Calu3 (cell line): ENCODE results near the gene CYP19A1. TPM values are rescaled to one million over a fixed set of nuclear protein-coding genes. Genes with fewer than 3 reads are reported as not detected.

ENCODE experiments used
- BruUV-seq: library from RNA; stranded (reverse); fragments of 400-500 nt; replicated peaks from 2 replicates; lab custom pipeline; 2021; lab: Mats Ljungman, UMichigan
- CTCF ChIA-PET: fragments of 300-600 bp; sonication (Branson Sonifier 250); formaldehyde crosslinking; loops from one replicate; lab custom pipeline; 2022; ENCODE audit warnings: antibody characterized with exemption; lab: Charles Lee
- DNase-seq: peaks from one replicate; pipeline ENCODE4 v3.0.0; 2022
- H3K27ac Mint-ChIP-seq: one replicate; pipeline ENCODE4 v1.8.0; 2022; ENCODE audit warnings: mixed read lengths; ENCODE audit not compliant: unreplicated experiment
- H3K27me3 Mint-ChIP-seq: one replicate; pipeline ENCODE4 v1.8.0; 2022; ENCODE audit warnings: mixed read lengths; ENCODE audit not compliant: unreplicated experiment
- H3K36me3 Mint-ChIP-seq: one replicate; pipeline ENCODE4 v1.8.0; 2022; ENCODE audit warnings: mild to moderate bottlenecking, moderate library complexity, mixed read lengths; ENCODE audit not compliant: insufficient read depth, unreplicated experiment
- H3K4me1 Mint-ChIP-seq: one replicate; pipeline ENCODE4 v1.8.0; 2022; ENCODE audit warnings: mild to moderate bottlenecking, low read depth, mixed read lengths; ENCODE audit not compliant: unreplicated experiment
- H3K4me3 Mint-ChIP-seq: one replicate; pipeline ENCODE4 v1.8.0; 2022; ENCODE audit warnings: mild to moderate bottlenecking, low read depth, moderate library complexity, mixed read lengths; ENCODE audit not compliant: unreplicated experiment
- H3K9me3 Mint-ChIP-seq: one replicate; pipeline ENCODE4 v1.8.0; 2022; ENCODE audit warnings: low read depth, mixed read lengths; ENCODE audit not compliant: unreplicated experiment
- CTCF ChIP-seq: fragments of 200-600 bp; IDR thresholded peaks from one replicate; pipeline ENCODE4 v1.8.0; 2022; ENCODE audit warnings: antibody characterized with exemption; ENCODE audit not compliant: unreplicated experiment
- intact Hi-C: fragments of 100-400 bp; cut with micrococcal nuclease; formaldehyde crosslinking; loops from one replicate; pipeline ENCODE4 v1.10.0; 2022; ENCODE audit not compliant: unreplicated experiment
- total RNA-seq: library from RNA; stranded (reverse); gene quantifications from 2 replicates; pipeline ENCODE4 v1.2.3, GENCODE V29; 2022

CYP19A1 gene
- total RNA-seq, 1 experiment from 2014 or later = not detected

GRCh38 chr15:51299187-51300015, 39.0 kb downstream of the CYP19A1 start:
- no peak for DNase-seq
- no peaks in the 10 kb centered on the region for H3K4me1 Mint-ChIP-seq
- TF ChIP-seq CTCF = no peak
- H3K4me3 Mint-ChIP-seq = no peak overlapping the region
- CTCF ChIA-PET = no interaction called here
- H3K27ac Mint-ChIP-seq = no peak overlapping the region
- intact Hi-C loops = no loop called here
- no peaks in the 10 kb centered on the region for H3K9me3 Mint-ChIP-seq
- H3K27me3 Mint-ChIP-seq = peaks cover 83% of the 10 kb centered on the region
- BruUV-seq = no TSS peak
- H3K36me3 Mint-ChIP-seq = no peaks in the 10 kb centered on the region

- intact Hi-C loops = no loop called here
- BruUV-seq = no TSS peak
- CTCF ChIA-PET = interaction anchor here (1.1 to 1.3 kb wide), 2 partner anchors 51 to 135 kb away, joined by 3 to 4 read pairs; no protein-coding TSS in a partner anchor
- Mint-ChIP-seq H3K27me3 (peaks cover 75% of the 10 kb centered on the region), H3K4me1 (no peaks in the 10 kb centered on the region), H3K27ac (no peak overlapping the region), H3K36me3 (no peaks in the 10 kb centered on the region), H3K4me3 (no peak overlapping the region), H3K9me3 (no peaks in the 10 kb centered on the region)
- no peak for TF ChIP-seq CTCF
- DNase-seq = no peak
Observed at GRCh38 chr15:51298620-51299019, 39.8 kb downstream of the CYP19A1 start.

GRCh38 chr15:51290720-51291119, 47.7 kb downstream of the CYP19A1 start:
- CTCF ChIA-PET = no interaction called here
- peaks cover 63% of the 10 kb centered on the region for H3K27me3 Mint-ChIP-seq
- no TSS peak for BruUV-seq
- TF ChIP-seq CTCF = no peak
- H3K36me3 Mint-ChIP-seq = no peaks in the 10 kb centered on the region
- H3K4me1 Mint-ChIP-seq = peaks cover 8% of the 10 kb centered on the region
- H3K27ac Mint-ChIP-seq = no peak overlapping the region
- DNase-seq = no peak
- H3K4me3 Mint-ChIP-seq = no peak overlapping the region
- H3K9me3 Mint-ChIP-seq = peaks cover 2% of the 10 kb centered on the region
- intact Hi-C loops = no loop called here

- Mint-ChIP-seq H3K4me3 (no peak overlapping the region), H3K27me3 (peaks cover 69% of the 10 kb centered on the region), H3K4me1 (peaks cover 8% of the 10 kb centered on the region), H3K36me3 (no peaks in the 10 kb centered on the region), H3K27ac (no peak overlapping the region), H3K9me3 (peaks cover 2% of the 10 kb centered on the region)
- CTCF ChIA-PET = interaction anchor here (1.7 kb wide), 1 partner anchor 34 kb away, joined by 3 read pairs; no protein-coding TSS in a partner anchor
- no peak for DNase-seq
- intact Hi-C loops = no loop called here
- no peak for TF ChIP-seq CTCF
- BruUV-seq = no TSS peak
Observed at GRCh38 chr15:51289290-51289689, 49.1 kb downstream of the CYP19A1 start.
